HepG2 (cell line): ENCODE measurements around the gene ZNF853. TPM values are rescaled to one million over a fixed set of nuclear protein-coding genes. Genes with fewer than 3 reads are reported as not detected.

Experiments used
- EED ChIP-seq: sonication (generic); formaldehyde crosslinking; IDR thresholded peaks from 2 replicates; pipeline ENCODE4 v1.5.0; 2020; ENCODE audit warnings: mild to moderate bottlenecking, missing genetic modification reagents
- GTF3A ChIP-seq: sonication (generic); formaldehyde crosslinking; conservative IDR thresholded peaks from 2 replicates; pipeline ENCODE4 v1.4.0; 2020; ENCODE audit warnings: mild to moderate bottlenecking, missing genetic modification reagents
- MAFF ChIP-seq: IDR thresholded peaks from 2 replicates; pipeline ENCODE4 v1.6.1; 2011; ENCODE audit warnings: low read depth, low read length, improper control_type of control experiment
- MTF1 ChIP-seq: sonication (generic); formaldehyde crosslinking; IDR thresholded peaks from 2 replicates; pipeline ENCODE4 v1.5.0; 2020; ENCODE audit warnings: missing genetic modification reagents
- NAIF1 ChIP-seq: sonication (generic); formaldehyde crosslinking; IDR thresholded peaks from 2 replicates; pipeline ENCODE4 v1.5.0; 2020; ENCODE audit warnings: mild to moderate bottlenecking, missing genetic modification reagents, borderline replicate concordance
- NFYB ChIP-seq: sonication (generic); formaldehyde crosslinking; IDR thresholded peaks from 2 replicates; pipeline ENCODE4 v1.4.0; 2020; ENCODE audit warnings: missing genetic modification reagents
- POLR2G ChIP-seq: fragments of 200-400 bp; formaldehyde crosslinking; IDR thresholded peaks from 2 replicates; pipeline ENCODE4 v1.6.1; 2018; ENCODE audit warnings: mild to moderate bottlenecking, low read depth, low read length, moderate library complexity
- RBFOX2 ChIP-seq: fragments of 200-400 bp; formaldehyde crosslinking; IDR thresholded peaks from 2 replicates; pipeline ENCODE4 v1.6.1; 2017; ENCODE audit warnings: low read depth, mild to moderate bottlenecking, low read length
- SMAD9 ChIP-seq: sonication (generic); formaldehyde crosslinking; IDR thresholded peaks from 2 replicates; pipeline ENCODE4 v1.5.1; 2020; ENCODE audit warnings: mild to moderate bottlenecking, missing genetic modification reagents
- SOX5 ChIP-seq: IDR thresholded peaks from 2 replicates; pipeline ENCODE4 v1.6.1; 2016; ENCODE audit warnings: borderline replicate concordance
- SYNCRIP ChIP-seq: fragments of 200-400 bp; formaldehyde crosslinking; IDR thresholded peaks from 2 replicates; pipeline ENCODE4 v1.6.1; 2018; ENCODE audit warnings: mild to moderate bottlenecking, low read depth, low read length; ENCODE audit not compliant: insufficient read depth
- U2AF2 ChIP-seq: fragments of 200-400 bp; formaldehyde crosslinking; IDR thresholded peaks from 2 replicates; pipeline ENCODE4 v1.6.1; 2017; ENCODE audit warnings: low read depth, mild to moderate bottlenecking, low read length
- ZFP62 ChIP-seq: sonication (generic); formaldehyde crosslinking; IDR thresholded peaks from 2 replicates; pipeline ENCODE4 v1.4.0; 2020; ENCODE audit warnings: missing genetic modification reagents
- ZFP90 ChIP-seq: sonication (generic); formaldehyde crosslinking; IDR thresholded peaks from 2 replicates; pipeline ENCODE4 v1.8.0; 2022; ENCODE audit warnings: missing genetic modification reagents, mild to moderate bottlenecking, inconsistent platforms, borderline replicate concordance
- ZNF235 ChIP-seq: sonication (generic); formaldehyde crosslinking; IDR thresholded peaks from 2 replicates; pipeline ENCODE4 v1.8.1; 2023; ENCODE audit warnings: mild to moderate bottlenecking, missing genetic modification reagents, borderline replicate concordance
- ZNF354B ChIP-seq: sonication (generic); formaldehyde crosslinking; IDR thresholded peaks from 2 replicates; pipeline ENCODE4 v1.8.0; 2022; ENCODE audit warnings: mild to moderate bottlenecking, missing genetic modification reagents
- ZNF460 ChIP-seq: sonication (generic); formaldehyde crosslinking; IDR thresholded peaks from 2 replicates; pipeline ENCODE4 v1.5.1; 2020; ENCODE audit warnings: missing genetic modification reagents, mild to moderate bottlenecking, borderline replicate concordance
- ZNF607 ChIP-seq: sonication (generic); formaldehyde crosslinking; IDR thresholded peaks from 2 replicates; pipeline ENCODE4 v1.5.1; 2020; ENCODE audit warnings: missing genetic modification reagents, mild to moderate bottlenecking, borderline replicate concordance
- ZNF615 ChIP-seq: sonication (generic); formaldehyde crosslinking; IDR thresholded peaks from 2 replicates; pipeline ENCODE4 v1.5.0; 2020; ENCODE audit warnings: mild to moderate bottlenecking, missing genetic modification reagents, borderline replicate concordance
- ZNF672 ChIP-seq: sonication (generic); formaldehyde crosslinking; IDR thresholded peaks from 2 replicates; pipeline ENCODE4 v1.8.1; 2022; ENCODE audit warnings: missing genetic modification reagents
- ZNF850 ChIP-seq: sonication (generic); formaldehyde crosslinking; conservative IDR thresholded peaks from 2 replicates; pipeline ENCODE4 v1.9.0; 2021; ENCODE audit warnings: mild to moderate bottlenecking, missing genetic modification reagents
- polyA plus RNA-seq, 8 experiments: library from polyadenylated mRNA; depleted of rRNA in 3 of 8; stranded (reverse) in 7 of 8; unstranded in 1 of 8; fragments of >200 nt; fragmentation: Illumina TruSeq in 4 of 8; extraction: Trizol in 4 of 8; gene quantifications; 2 replicates each; pipeline versions ENCODE4 v1.2.1 to v1.2.3, GENCODE V29; 2011 to 2016; ENCODE audit warnings: low read depth in 4 of 8, missing spikeins in 1 of 8, mixed read lengths in 1 of 8; ENCODE audit not compliant: insufficient read depth in 1 of 8
- total RNA-seq, 5 experiments: library from RNA; depleted of rRNA; stranded (reverse); fragments of >200 nt; fragmentation: Illumina TruSeq; extraction: Trizol; gene quantifications; 2 replicates each; pipeline ENCODE4 v1.2.3, GENCODE V29; 2016; ENCODE audit warnings: low read depth in 1 of 5
- TF ChIP-seq, protein P1 (sequence below): sonication (generic); formaldehyde crosslinking; IDR thresholded peaks from 2 replicates; pipeline ENCODE4 v1.5.0; 2020; ENCODE audit warnings: mild to moderate bottlenecking, missing genetic modification reagents, borderline replicate concordance
- TF ChIP-seq, protein P2 (sequence below): sonication (generic); formaldehyde crosslinking; IDR thresholded peaks from 2 replicates; pipeline ENCODE4 v1.5.0; 2020; ENCODE audit warnings: missing genetic modification reagents, mild to moderate bottlenecking, borderline replicate concordance
- TF ChIP-seq, protein P3 (sequence below): sonication (generic); formaldehyde crosslinking; IDR thresholded peaks from 2 replicates; pipeline ENCODE4 v1.8.0; 2022; ENCODE audit warnings: missing genetic modification reagents, mild to moderate bottlenecking, moderate library complexity, borderline replicate concordance

The ZNF853 gene
- total and polyA plus RNA-seq, 2 of the 13 experiments (the other 11 are each of a cell fraction or from before 2014, with no cell fraction given) = 2.1 to 6.2 TPM

DNA sequence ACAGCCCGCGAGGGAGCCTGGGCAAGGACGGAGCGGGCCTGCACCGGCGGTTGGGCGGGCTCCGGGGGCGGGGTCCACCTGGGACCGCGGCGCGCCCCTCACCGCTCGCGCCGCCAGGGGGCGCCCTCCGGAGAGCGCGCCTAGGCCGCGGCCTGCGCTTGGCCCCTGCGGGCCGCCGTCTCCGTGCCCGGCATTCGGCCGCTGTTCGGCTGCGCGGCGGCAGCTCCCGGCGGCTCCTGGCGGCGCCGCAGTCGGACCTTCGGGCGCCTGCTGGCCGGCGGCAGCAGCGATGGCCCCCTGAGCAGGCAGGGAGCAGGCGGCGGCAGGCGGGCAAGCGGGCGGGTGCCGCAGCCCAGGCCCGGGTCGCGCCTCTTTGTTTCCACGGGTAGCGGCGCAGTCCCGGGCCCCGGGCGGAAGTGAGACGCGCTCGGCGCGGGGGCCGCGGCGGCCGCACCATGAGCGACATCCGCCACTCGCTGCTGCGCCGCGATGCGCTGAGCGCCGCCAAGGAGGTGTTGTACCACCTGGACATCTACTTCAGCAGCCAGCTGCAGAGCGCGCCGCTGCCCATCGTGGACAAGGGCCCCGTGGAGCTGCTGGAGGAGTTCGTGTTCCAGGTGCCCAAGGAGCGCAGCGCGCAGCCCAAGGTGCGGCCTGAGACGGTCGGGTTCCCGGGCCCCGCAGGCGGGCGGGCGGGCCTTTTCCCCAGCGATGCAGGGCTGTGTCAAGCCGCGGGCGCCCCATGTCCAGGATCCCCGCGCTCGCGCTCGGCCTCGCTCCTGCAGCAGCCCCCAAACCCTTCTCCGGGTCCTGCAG, 25.4 kb upstream of the ZNF853 start, which contains the start of gene INTS15 (continued):
- TF ChIP-seq ZNF460 (CRISPR knock-in tag) (no peak), NFYB (no peak), MTF1 (CRISPR knock-in tag) (no peak), NAIF1 (CRISPR knock-in tag) (no peak), U2AF2 (no peak), ZNF615 (CRISPR knock-in tag) (no peak), ZNF354B (no peak), SYNCRIP (no peak), MAFF (no peak), ZNF235 (no peak), SOX5 (CRISPR knock-in tag) (no peak), POLR2G (peak; percentile 78), RBFOX2 (peak; percentile 90), SMAD9 (CRISPR knock-in tag) (no peak), ZNF850 (no peak), EED (CRISPR knock-in tag) (no peak), ZFP62 (CRISPR knock-in tag) (no peak), ZNF607 (no peak), ZNF672 (CRISPR knock-in tag) (no peak; the same call in 1 of the 2 replicates), ZFP90 (no peak), GTF3A (CRISPR knock-in tag) (no peak)
- TF ChIP-seq, protein P1, sequence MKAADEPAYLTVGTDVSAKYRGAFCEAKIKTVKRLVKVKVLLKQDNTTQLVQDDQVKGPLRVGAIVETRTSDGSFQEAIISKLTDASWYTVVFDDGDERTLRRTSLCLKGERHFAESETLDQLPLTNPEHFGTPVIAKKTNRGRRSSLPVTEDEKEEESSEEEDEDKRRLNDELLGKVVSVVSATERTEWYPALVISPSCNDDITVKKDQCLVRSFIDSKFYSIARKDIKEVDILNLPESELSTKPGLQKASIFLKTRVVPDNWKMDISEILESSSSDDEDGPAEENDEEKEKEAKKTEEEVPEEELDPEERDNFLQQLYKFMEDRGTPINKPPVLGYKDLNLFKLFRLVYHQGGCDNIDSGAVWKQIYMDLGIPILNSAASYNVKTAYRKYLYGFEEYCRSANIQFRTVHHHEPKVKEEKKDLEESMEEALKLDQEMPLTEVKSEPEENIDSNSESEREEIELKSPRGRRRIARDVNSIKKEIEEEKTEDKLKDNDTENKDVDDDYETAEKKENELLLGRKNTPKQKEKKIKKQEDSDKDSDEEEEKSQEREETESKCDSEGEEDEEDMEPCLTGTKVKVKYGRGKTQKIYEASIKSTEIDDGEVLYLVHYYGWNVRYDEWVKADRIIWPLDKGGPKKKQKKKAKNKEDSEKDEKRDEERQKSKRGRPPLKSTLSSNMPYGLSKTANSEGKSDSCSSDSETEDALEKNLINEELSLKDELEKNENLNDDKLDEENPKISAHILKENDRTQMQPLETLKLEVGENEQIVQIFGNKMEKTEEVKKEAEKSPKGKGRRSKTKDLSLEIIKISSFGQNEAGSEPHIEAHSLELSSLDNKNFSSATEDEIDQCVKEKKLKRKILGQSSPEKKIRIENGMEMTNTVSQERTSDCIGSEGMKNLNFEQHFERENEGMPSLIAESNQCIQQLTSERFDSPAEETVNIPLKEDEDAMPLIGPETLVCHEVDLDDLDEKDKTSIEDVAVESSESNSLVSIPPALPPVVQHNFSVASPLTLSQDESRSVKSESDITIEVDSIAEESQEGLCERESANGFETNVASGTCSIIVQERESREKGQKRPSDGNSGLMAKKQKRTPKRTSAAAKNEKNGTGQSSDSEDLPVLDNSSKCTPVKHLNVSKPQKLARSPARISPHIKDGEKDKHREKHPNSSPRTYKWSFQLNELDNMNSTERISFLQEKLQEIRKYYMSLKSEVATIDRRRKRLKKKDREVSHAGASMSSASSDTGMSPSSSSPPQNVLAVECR (CRISPR knock-in tag) = peak; percentile 83
- TF ChIP-seq, protein P2, sequence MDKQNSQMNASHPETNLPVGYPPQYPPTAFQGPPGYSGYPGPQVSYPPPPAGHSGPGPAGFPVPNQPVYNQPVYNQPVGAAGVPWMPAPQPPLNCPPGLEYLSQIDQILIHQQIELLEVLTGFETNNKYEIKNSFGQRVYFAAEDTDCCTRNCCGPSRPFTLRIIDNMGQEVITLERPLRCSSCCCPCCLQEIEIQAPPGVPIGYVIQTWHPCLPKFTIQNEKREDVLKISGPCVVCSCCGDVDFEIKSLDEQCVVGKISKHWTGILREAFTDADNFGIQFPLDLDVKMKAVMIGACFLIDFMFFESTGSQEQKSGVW (CRISPR knock-in tag) = no peak
- TF ChIP-seq, protein P3, sequence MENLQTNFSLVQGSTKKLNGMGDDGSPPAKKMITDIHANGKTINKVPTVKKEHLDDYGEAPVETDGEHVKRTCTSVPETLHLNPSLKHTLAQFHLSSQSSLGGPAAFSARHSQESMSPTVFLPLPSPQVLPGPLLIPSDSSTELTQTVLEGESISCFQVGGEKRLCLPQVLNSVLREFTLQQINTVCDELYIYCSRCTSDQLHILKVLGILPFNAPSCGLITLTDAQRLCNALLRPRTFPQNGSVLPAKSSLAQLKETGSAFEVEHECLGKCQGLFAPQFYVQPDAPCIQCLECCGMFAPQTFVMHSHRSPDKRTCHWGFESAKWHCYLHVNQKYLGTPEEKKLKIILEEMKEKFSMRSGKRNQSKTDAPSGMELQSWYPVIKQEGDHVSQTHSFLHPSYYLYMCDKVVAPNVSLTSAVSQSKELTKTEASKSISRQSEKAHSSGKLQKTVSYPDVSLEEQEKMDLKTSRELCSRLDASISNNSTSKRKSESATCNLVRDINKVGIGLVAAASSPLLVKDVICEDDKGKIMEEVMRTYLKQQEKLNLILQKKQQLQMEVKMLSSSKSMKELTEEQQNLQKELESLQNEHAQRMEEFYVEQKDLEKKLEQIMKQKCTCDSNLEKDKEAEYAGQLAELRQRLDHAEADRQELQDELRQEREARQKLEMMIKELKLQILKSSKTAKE (CRISPR knock-in tag) = no peak
